H1 (cell line): ENCODE data around the gene RAET1L. TPM values are rescaled to one million over a fixed set of nuclear protein-coding genes. Genes with fewer than 3 reads are reported as not detected.
"Not testable (repeated sequence)": the region's sequence is repeated elsewhere in the genome, so short reads cannot be mapped to it uniquely, and the experiment has no call there.

Source experiments
- CTCF ChIA-PET: fragments of 300-600 bp; sonication (Branson Sonifier 250); formaldehyde crosslinking; loops from one replicate; lab custom pipeline; 2021; ENCODE audit not compliant: partially characterized antibody; lab: Charles Lee
- POLR2A ChIA-PET: fragments of 300-600 bp; sonication (Branson Sonifier 250); formaldehyde crosslinking; loops from one replicate; lab custom pipeline; 2021; ENCODE audit warnings: inconsistent platforms; ENCODE audit not compliant: partially characterized antibody; lab: Charles Lee
- DNase-seq, 2 experiments: peaks; one replicate each; pipeline versions ENCODE4 v3.0.0 to v3.0.0-alpha.2; 2010 to 2022; ENCODE audit warnings: low spot score in 2 of 2, low read depth in 1 of 2, mixed read lengths in 1 of 2
- FAIRE-seq: peaks from 2 replicates; lab custom pipeline; 2011; peaks lifted over from hg19 to GRCh38; lab: Jason Lieb, UNC
- H2AFZ ChIP-seq: 2 replicates; pipeline ENCODE4 v1.8.1; 2012; ENCODE audit warnings: low read length, inconsistent platforms
- H2AK5ac ChIP-seq: 2 replicates; pipeline ENCODE4 v1.6.1; 2013; ENCODE audit warnings: low read depth, low read length
- H2BK120ac ChIP-seq: replicated peaks from 2 replicates; pipeline ENCODE3; 2013; ENCODE audit warnings: low read depth, low read length, inconsistent platforms
- H2BK12ac ChIP-seq: 2 replicates; pipeline ENCODE4 v1.6.1; 2013; ENCODE audit warnings: low read depth, low read length
- H2BK15ac ChIP-seq: 2 replicates; pipeline ENCODE4 v1.6.1; 2013; ENCODE audit warnings: low read length
- H2BK20ac ChIP-seq: 2 replicates; pipeline ENCODE4 v1.6.1; 2013; ENCODE audit warnings: low read length
- H2BK5ac ChIP-seq: 2 replicates; pipeline ENCODE4 v1.6.1; 2013; ENCODE audit warnings: low read depth, low read length
- H3K14ac ChIP-seq: 2 replicates; pipeline ENCODE4 v1.6.1; 2013; ENCODE audit warnings: inconsistent platforms; ENCODE audit not compliant: insufficient read length
- H3K18ac ChIP-seq: 2 replicates; pipeline ENCODE4 v1.6.1; 2013; ENCODE audit warnings: low read length; ENCODE audit errors: extremely low read depth
- H3K23ac ChIP-seq: 2 replicates; pipeline ENCODE4 v1.6.1; 2013; ENCODE audit warnings: inconsistent platforms; ENCODE audit not compliant: insufficient read length
- H3K23me2 ChIP-seq: 2 replicates; pipeline ENCODE4 v1.6.1; 2013; ENCODE audit warnings: low read depth, low read length
- H3K27ac ChIP-seq: 2 replicates; pipeline ENCODE4 v1.6.1; 2011; ENCODE audit warnings: low read depth, low read length, inconsistent platforms
- H3K27me3 ChIP-seq, 4 experiments: replicated peaks in 1 of 4; 1 replicate in 1 of 4; 2 replicates in 3 of 4; pipeline versions ENCODE4 v1.6.1 to v1.8.1; 2011 to 2013; ENCODE audit warnings: low read length in 3 of 4, mild to moderate bottlenecking in 3 of 4, inconsistent platforms in 2 of 4, mixed read lengths in 2 of 4, moderate library complexity in 1 of 4; ENCODE audit not compliant: control insufficient read depth in 3 of 4, insufficient read depth in 3 of 4; ENCODE audit errors: extremely low read depth in 1 of 4
- H3K36me3 ChIP-seq, 4 experiments: 2 replicates each; pipeline versions ENCODE4 v1.6.1 to v1.8.1; 2011 to 2013; ENCODE audit warnings: mild to moderate bottlenecking in 4 of 4, low read length in 3 of 4, moderate library complexity in 2 of 4, control low read depth in 1 of 4, inconsistent platforms in 1 of 4; ENCODE audit not compliant: insufficient read depth in 4 of 4, control insufficient read depth in 2 of 4
- H3K4ac ChIP-seq: replicated peaks from 2 replicates; pipeline ENCODE3; 2013; ENCODE audit warnings: low read length, low read depth, mixed read lengths, inconsistent platforms; ENCODE audit not compliant: insufficient read length
- H3K4me1 ChIP-seq, 4 experiments: replicated peaks in 1 of 4; 1 replicate in 1 of 4; 2 replicates in 3 of 4; pipeline versions ENCODE4 v1.6.1 to v1.8.1; 2011 to 2013; ENCODE audit warnings: low read length in 3 of 4, inconsistent platforms in 2 of 4, mixed read lengths in 1 of 4; ENCODE audit not compliant: insufficient read depth in 4 of 4, control insufficient read depth in 3 of 4
- H3K4me2 ChIP-seq, 2 experiments: 2 replicates each; pipeline versions ENCODE4 v1.6.1 to v1.8.1; 2011 to 2013; ENCODE audit warnings: low read depth in 2 of 2, low read length in 2 of 2, control low read depth in 1 of 2, inconsistent platforms in 1 of 2, mild to moderate bottlenecking in 1 of 2; ENCODE audit not compliant: insufficient read depth in 1 of 2
- H3K4me3 ChIP-seq, 4 experiments: fragments of 200-600, 300-600 bp in 1 of 4; sonication (generic), shearing (Covaris generic), sonication (Bioruptor Twin) in 1 of 4; 2 replicates each; pipeline versions ENCODE4 v1.5.1 to v1.8.1; 2011 to 2016; ENCODE audit warnings: low read length in 4 of 4, low read depth in 3 of 4, control low read depth in 2 of 4, inconsistent platforms in 2 of 4, mild to moderate bottlenecking in 2 of 4, mixed read lengths in 1 of 4, moderate library complexity in 1 of 4; ENCODE audit not compliant: insufficient read depth in 2 of 4; ENCODE audit errors: extremely low read depth in 1 of 4
- H3K56ac ChIP-seq: replicated peaks from 2 replicates; pipeline ENCODE3; 2013; ENCODE audit warnings: low read depth, mild to moderate bottlenecking, mixed read lengths, low read length, inconsistent platforms; ENCODE audit not compliant: insufficient read length
- H3K79me1 ChIP-seq: 2 replicates; pipeline ENCODE4 v1.6.1; 2013; ENCODE audit warnings: low read depth, low read length, control low read depth
- H3K79me2 ChIP-seq, 2 experiments: 2 replicates each; pipeline versions ENCODE4 v1.6.1 to v1.8.1; 2012 to 2013; ENCODE audit warnings: low read length in 2 of 2, mild to moderate bottlenecking in 2 of 2, inconsistent platforms in 1 of 2; ENCODE audit not compliant: insufficient read depth in 2 of 2, control insufficient read depth in 1 of 2
- H3K9ac ChIP-seq, 4 experiments: replicated peaks in 1 of 4; 1 replicate in 1 of 4; 2 replicates in 3 of 4; pipeline versions ENCODE4 v1.6.1 to v1.8.1; 2011 to 2013; ENCODE audit warnings: low read depth in 3 of 4, low read length in 3 of 4, control low read depth in 2 of 4, mild to moderate bottlenecking in 2 of 4, moderate library complexity in 2 of 4, inconsistent platforms in 1 of 4; ENCODE audit errors: extremely low read depth in 1 of 4
- H3K9me3 ChIP-seq, 2 experiments: 2 replicates each; pipeline versions ENCODE4 v1.6.1 to v1.8.1; 2012 to 2013; ENCODE audit warnings: mild to moderate bottlenecking in 2 of 2, moderate library complexity in 2 of 2, control low read depth in 1 of 2, inconsistent platforms in 1 of 2, low read depth in 1 of 2, low read length in 1 of 2, mixed read lengths in 1 of 2; ENCODE audit not compliant: insufficient read depth in 2 of 2
- H4K20me1 ChIP-seq, 2 experiments: replicated peaks in 1 of 2; 2 replicates each; pipeline versions ENCODE3 to v1.8.1; 2011 to 2013; ENCODE audit warnings: inconsistent platforms in 2 of 2, low read length in 2 of 2, mild to moderate bottlenecking in 1 of 2; ENCODE audit not compliant: insufficient read depth in 2 of 2, control insufficient read depth in 1 of 2
- H4K5ac ChIP-seq: 2 replicates; pipeline ENCODE4 v1.6.1; 2013; ENCODE audit warnings: low read length, low read depth, mixed read lengths, inconsistent platforms; ENCODE audit not compliant: insufficient read length
- H4K8ac ChIP-seq: 2 replicates; pipeline ENCODE4 v1.8.0; 2013; ENCODE audit warnings: mild to moderate bottlenecking, moderate library complexity, low read length, inconsistent platforms; ENCODE audit not compliant: insufficient read depth; ENCODE audit errors: extremely low read depth
- H4K91ac ChIP-seq: replicated peaks from 2 replicates; pipeline ENCODE3; 2013; ENCODE audit warnings: low read length, mixed read lengths, inconsistent platforms; ENCODE audit not compliant: insufficient read length
- WGBS, 2 experiments: shearing (Covaris generic) in 1 of 2; methylation state at CpG; one replicate each; pipeline versions ENCODE4 v1.1.6 to v1.1.7; 2013 to 2015; ENCODE audit warnings: low lambda C conversion rate in 2 of 2, mixed read lengths in 2 of 2, inconsistent platforms in 1 of 2, low coverage in 1 of 2, missing lambda C conversion rate in 1 of 2; ENCODE audit not compliant: insufficient replicate concordance in 2 of 2, insufficient coverage in 1 of 2, insufficient read length in 1 of 2; ENCODE audit errors: extremely low coverage in 1 of 2, missing lambda C conversion rate in 1 of 2; 5-methylcytosine and 5-hydroxymethylcytosine counted together
- polyA plus RNA-seq, 7 experiments: library from polyadenylated mRNA; depleted of rRNA in 3 of 7; stranded (reverse) in 5 of 7; unstranded in 2 of 7; fragments of >200 nt in 5 of 7; fragments of 200-250 nt in 2 of 7; gene quantifications; 1 replicate in 5 of 7; 2 replicates in 1 of 7; 4 replicates in 1 of 7; pipeline versions ENCODE4 v1.2.1 to v1.2.3, GENCODE V29; 2011 to 2013; ENCODE audit warnings: missing spikeins in 2 of 7, mixed read lengths in 2 of 7
- total RNA-seq: library from RNA; stranded (reverse); fragmentation: NEBNext Ultra II Directional; extraction: Animal tissue kit (Norgen Biotek cat#: 25700); gene quantifications from 2 replicates; pipeline ENCODE4 v1.2.1, GENCODE V29; 2021

Gene RAET1L
- total and polyA plus RNA-seq, 2 of the 8 experiments (the other 6 are each of a cell fraction or from before 2014, with no cell fraction given), result not detected

GRCh38 chr6:150074396-150075033, 49.2 kb upstream of the RAET1L start:
- H2AFZ ChIP-seq, FAIRE-seq, H3K14ac ChIP-seq, H2BK15ac ChIP-seq, H3K4ac ChIP-seq, H4K20me1 ChIP-seq, H3K9me3 ChIP-seq, H3K4me1 ChIP-seq, H3K4me2 ChIP-seq, H2BK12ac ChIP-seq, H3K4me3 ChIP-seq, H3K56ac ChIP-seq, H2BK20ac ChIP-seq, H3K23ac ChIP-seq, H2BK5ac ChIP-seq, POLR2A ChIA-PET, H3K23me2 ChIP-seq, H3K79me2 ChIP-seq, H2BK120ac ChIP-seq, H3K27me3 ChIP-seq, H4K91ac ChIP-seq, H3K18ac ChIP-seq, H3K79me1 ChIP-seq, H3K27ac ChIP-seq, H4K5ac ChIP-seq, H3K9ac ChIP-seq, H4K8ac ChIP-seq, H3K36me3 ChIP-seq, H2AK5ac ChIP-seq, DNase-seq: not testable (repeated sequence)
- WGBS, 2 experiments, result 84% methylated on average over 4 of the region's 4 CpGs; no CpG with 5 or more reads in 1 of the 2 experiments
- CTCF ChIA-PET, result interaction anchor here (1.2 to 7.6 kb wide), 2 partner anchors 260 to 322 kb away, joined by 3 to 52 read pairs; no protein-coding TSS in a partner anchor
